ENCODE data around the gene ESYT2.

DNA sequence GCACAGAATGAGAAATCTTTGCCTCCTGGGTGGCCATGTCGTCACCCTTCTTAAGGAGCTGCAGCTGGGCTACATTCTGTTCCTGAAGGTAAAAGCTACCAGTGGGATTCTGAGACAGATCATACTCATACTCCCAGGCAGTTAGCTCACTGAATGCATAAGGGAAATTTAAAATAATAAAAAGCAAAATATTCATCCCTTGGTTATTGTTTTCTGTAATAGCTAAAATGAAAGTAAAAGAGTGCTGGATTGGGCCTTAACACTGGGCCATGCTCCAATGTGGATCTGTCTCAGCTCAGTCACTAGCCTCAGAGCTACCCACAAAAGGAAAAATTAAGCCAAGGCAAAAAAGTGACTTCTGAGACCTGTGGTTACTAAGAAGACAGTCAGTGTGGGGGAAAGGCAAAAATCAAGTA lies 18.1 kb upstream of the ESYT2 start:
- TF ChIP-seq, protein P1, sequence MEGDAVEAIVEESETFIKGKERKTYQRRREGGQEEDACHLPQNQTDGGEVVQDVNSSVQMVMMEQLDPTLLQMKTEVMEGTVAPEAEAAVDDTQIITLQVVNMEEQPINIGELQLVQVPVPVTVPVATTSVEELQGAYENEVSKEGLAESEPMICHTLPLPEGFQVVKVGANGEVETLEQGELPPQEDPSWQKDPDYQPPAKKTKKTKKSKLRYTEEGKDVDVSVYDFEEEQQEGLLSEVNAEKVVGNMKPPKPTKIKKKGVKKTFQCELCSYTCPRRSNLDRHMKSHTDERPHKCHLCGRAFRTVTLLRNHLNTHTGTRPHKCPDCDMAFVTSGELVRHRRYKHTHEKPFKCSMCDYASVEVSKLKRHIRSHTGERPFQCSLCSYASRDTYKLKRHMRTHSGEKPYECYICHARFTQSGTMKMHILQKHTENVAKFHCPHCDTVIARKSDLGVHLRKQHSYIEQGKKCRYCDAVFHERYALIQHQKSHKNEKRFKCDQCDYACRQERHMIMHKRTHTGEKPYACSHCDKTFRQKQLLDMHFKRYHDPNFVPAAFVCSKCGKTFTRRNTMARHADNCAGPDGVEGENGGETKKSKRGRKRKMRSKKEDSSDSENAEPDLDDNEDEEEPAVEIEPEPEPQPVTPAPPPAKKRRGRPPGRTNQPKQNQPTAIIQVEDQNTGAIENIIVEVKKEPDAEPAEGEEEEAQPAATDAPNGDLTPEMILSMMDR (IDR thresholded peaks at IDR 0.05; ENCODE audit: low read depth, low read length, missing input control) = no peak
- TF ChIP-seq FOXA1 (IDR thresholded peaks at IDR 0.05) (no peak), MAX (IDR thresholded peaks at IDR 0.05) (no peak), RAD21 (IDR thresholded peaks at IDR 0.05) (no peak), ATF3 (IDR thresholded peaks at IDR 0.05) (no peak), REST (IDR thresholded peaks at IDR 0.05) (no peak), TAF1 (conservative IDR thresholded peaks at IDR 0.05) (no peak), EGR1 (IDR thresholded peaks at IDR 0.05; ENCODE audit: low read depth in 2 of 2) (no peak), JUND (IDR thresholded peaks at IDR 0.05) (no peak), ZBTB33 (IDR thresholded peaks at IDR 0.05) (no peak), SP1 (IDR thresholded peaks at IDR 0.05) (no peak), YY1 (IDR thresholded peaks at IDR 0.05) (no peak), NR2F2 (IDR thresholded peaks at IDR 0.05) (no peak)
